ENCODE measurements around the gene ADIPOR2. TPM values are rescaled to one million over a fixed set of nuclear protein-coding genes. Genes with fewer than 3 reads are reported as not detected.

The ADIPOR2 gene
- total and polyA plus RNA-seq, 5 donors: 28.1 to 52.0 (median 42.6) TPM

DNA sequence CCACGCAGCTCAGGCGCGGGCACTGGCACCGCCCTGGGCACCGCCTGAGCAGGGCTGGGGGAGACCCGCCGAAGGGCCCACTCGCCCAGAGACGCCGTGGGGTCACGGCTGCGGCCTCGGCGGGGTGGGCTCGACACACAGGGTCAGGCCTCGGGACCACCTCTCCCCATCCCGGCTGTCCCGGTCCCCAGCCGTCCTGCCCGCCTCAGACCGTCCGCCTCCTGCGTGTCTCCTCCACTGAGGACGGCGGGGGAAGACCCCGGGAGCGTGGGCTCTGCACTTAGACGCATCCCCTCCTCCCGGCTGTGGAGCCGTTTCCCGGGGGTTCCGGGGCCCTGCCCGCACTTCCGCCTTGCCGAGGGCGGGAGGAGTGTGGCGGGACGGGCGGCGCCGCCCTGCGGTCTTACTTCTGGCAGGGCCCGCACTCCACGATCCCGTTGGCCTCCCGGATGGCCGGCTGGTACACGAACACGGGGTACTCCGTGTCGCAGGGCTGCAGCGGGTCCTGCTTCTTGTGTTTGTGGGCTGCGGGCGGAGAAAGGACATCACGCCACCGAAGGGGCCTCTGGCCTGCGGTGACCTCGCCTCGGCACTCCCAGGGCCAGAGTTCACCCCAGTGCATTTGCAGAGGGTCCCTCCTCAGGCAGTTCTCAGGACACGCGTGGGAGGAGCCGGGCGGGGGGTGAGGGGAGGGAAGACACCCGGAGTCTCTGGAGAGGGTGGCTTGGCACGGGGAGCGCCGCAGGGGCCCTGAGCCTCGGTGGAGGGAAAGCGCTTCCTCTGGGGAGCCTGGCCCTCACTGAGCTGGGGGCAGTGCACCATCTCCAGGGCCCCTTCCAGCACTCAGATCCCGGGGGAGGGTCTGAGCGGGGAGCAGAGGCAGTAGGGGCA is 106.4 kb downstream of the ADIPOR2 start:
- 35% methylated on average over 71 of the region's 71 CpGs for WGBS
- intact Hi-C loops (cut with DNase I): loop anchor here in 1 of 4 donors (2.0 kb wide), 1 partner anchor 144 kb away; no protein-coding TSS in a partner anchor
- DNase-seq (peak; percentile 75 to 90 (median 89)), ATAC-seq (peak; percentile 44 to 51)
- Histone ChIP-seq H3K27me3 (ENCODE audit: control insufficient read depth, insufficient read depth) (no peaks in the 10 kb centered on the region), H3K4me1 (ENCODE audit: control insufficient read depth, insufficient read depth, low read length) (no peaks in the 10 kb centered on the region), H3K27ac (ENCODE audit: low read length) (peak overlapping the region; percentile 5), H3K4me3 (ENCODE audit: low read length) (peak overlapping the region; percentile 33), H3K9me3 (ENCODE audit: control insufficient read depth, low read length) (no peaks in the 10 kb centered on the region)

DNA sequence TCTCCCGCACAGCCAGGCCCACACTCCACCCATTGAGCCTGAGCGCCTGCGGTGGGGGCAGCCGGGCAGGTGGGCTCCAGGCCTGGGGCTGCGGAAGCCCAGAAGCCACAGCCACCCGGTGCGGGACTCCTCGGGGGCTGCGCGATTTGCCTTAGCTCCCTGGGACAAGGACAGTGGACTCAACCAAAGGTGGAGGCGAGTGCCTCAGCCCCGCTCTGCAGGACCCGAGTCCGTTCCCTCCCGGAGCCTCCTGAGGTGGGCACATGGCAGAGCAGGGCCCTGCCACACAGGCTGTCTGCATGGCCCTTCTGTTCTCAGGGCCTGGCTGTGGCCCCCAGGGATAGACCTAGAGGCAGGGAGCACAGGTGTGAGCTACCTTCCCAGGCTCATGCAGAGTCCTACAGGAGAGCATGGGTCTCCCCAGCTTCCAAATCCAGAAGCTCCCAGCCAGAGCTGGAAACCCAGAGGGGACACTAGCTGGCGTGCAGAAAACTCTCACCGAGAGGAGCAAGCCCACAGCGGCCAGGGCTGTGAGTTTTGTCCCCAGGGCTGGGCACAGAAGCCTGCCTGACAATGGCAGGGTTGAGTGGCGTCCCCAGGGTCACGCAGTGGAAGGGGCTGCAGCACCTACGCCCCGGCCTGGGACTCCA is 107.2 kb downstream of the ADIPOR2 start:
- H3K27ac ChIP-seq (ENCODE audit: low read length): no peak overlapping the region
- intact Hi-C loops (cut with DNase I): loop anchor here in 1 of 4 donors (2.0 kb wide), 1 partner anchor 143 kb away; no protein-coding TSS in a partner anchor
- no peaks in the 10 kb centered on the region for H3K4me1 ChIP-seq (ENCODE audit: control insufficient read depth, insufficient read depth, low read length)
- no peaks in the 10 kb centered on the region for H3K9me3 ChIP-seq (ENCODE audit: control insufficient read depth, low read length)
- H3K27me3 ChIP-seq (ENCODE audit: control insufficient read depth, insufficient read depth): no peaks in the 10 kb centered on the region
- 89% methylated on average over 22 of the region's 22 CpGs for WGBS
- H3K4me3 ChIP-seq (ENCODE audit: low read length): no peak overlapping the region
- ATAC-seq: no peak
- DNase-seq: no peak

DNA sequence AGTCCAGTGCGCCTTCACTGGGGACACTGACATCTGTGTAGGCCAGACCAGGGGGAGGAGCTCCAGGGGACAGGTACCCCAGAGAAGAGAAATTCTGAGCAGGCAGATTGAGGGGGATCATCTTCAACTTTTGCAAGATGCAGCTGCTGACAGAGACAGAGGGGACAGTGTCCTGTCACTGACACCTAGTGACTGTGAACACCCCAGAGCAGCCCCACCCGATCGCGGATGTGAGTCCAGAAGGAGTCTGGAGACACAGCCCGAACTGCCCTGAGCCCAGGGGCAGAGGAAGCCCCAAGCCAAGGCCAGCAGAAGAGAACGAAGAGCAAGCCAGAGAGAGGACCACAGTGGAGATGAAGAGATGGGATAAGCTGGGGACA is 107.8 kb downstream of the ADIPOR2 start:
- no peak for ATAC-seq
- H3K9me3 ChIP-seq (ENCODE audit: control insufficient read depth, low read length): no peaks in the 10 kb centered on the region
- H3K27ac ChIP-seq (ENCODE audit: low read length): no peak overlapping the region
- WGBS: 74% methylated on average over 6 of the region's 6 CpGs
- intact Hi-C loops (cut with DNase I): no loop called here
- H3K4me1 ChIP-seq (ENCODE audit: control insufficient read depth, insufficient read depth, low read length): no peaks in the 10 kb centered on the region
- no peak overlapping the region for H3K4me3 ChIP-seq (ENCODE audit: low read length)
- H3K27me3 ChIP-seq (ENCODE audit: control insufficient read depth, insufficient read depth): no peaks in the 10 kb centered on the region
- no peak for DNase-seq

DNA sequence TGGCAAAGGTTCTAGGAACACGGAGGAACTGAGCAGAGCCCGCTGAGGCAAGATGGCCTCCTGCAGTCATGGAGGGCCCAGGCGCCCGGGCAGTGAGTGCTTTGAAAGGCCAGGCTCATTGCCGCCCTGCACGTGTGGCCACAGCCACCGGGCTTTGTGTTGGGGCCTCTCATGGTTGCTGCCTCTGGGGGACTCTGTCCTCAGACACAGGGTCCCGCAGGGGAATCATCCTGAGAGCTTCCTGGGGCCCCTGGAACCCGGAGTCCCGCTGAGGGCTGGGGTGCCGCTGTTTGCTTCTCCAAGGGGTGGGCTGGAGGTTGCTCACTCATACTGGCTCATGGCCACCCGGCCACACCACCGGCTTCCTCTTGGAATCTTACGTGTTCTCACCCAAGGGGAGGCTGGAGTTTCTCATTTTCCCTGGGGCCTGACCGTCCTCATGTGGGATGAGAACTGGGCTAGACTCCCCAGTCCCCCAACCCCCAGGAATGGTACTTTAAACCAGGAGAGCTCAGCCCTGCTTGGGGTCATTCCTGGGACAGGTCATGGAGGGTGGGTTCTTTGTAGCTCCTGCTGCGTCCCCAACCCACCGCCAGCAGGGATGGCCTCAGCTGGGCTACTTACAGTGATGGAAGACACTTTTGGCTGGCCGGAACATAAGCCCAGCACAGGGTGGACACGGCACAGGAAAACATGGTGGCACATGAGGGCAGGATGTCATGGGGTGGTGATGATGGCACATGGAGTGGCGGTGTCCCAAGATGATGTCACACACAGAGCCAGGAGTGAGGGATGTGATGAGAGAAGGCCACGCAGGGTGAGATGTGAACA is 108.4 kb downstream of the ADIPOR2 start:
- DNase-seq: no peak
- intact Hi-C loops (cut with DNase I): no loop called here
- H3K4me1 ChIP-seq (ENCODE audit: control insufficient read depth, insufficient read depth, low read length): no peaks in the 10 kb centered on the region

DNA sequence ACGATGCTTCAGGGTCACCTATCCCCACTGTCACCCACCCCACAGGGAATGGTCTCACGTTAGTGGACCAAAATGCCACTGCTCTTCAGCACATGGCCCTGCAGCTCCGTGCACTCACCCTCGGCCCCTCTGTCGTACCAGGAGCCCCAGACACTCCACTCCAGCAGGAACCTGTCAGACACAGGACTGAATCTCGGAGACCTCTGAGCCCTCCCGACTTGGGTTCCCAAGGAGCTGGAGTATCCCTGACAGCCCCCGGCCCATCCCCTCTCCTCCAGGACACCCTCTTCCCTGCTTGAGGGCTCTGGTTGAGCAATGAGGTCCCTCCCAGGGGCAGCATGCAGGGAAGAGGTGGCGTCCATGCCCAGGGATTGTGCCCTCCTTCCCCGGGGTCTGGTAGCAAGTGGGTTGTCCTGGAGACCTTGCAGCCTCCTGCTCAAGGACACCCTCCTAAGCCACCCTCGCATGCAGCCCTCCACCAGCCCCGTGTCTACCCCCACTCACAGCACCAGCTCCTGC is 109.1 kb downstream of the ADIPOR2 start:
- no peak for ATAC-seq
- WGBS: 83% methylated on average over 12 of the region's 12 CpGs

More for the DNA sequence above, 108.4 kb downstream of the ADIPOR2 start:
- Histone ChIP-seq H3K9me3 (ENCODE audit: control insufficient read depth, low read length) (no peaks in the 10 kb centered on the region), H3K27ac (ENCODE audit: low read length) (no peak overlapping the region), H3K27me3 (ENCODE audit: control insufficient read depth, insufficient read depth) (no peaks in the 10 kb centered on the region), H3K4me3 (ENCODE audit: low read length) (no peak overlapping the region)
- ATAC-seq: no peak
- 87% methylated on average over 21 of the region's 21 CpGs for WGBS

DNA sequence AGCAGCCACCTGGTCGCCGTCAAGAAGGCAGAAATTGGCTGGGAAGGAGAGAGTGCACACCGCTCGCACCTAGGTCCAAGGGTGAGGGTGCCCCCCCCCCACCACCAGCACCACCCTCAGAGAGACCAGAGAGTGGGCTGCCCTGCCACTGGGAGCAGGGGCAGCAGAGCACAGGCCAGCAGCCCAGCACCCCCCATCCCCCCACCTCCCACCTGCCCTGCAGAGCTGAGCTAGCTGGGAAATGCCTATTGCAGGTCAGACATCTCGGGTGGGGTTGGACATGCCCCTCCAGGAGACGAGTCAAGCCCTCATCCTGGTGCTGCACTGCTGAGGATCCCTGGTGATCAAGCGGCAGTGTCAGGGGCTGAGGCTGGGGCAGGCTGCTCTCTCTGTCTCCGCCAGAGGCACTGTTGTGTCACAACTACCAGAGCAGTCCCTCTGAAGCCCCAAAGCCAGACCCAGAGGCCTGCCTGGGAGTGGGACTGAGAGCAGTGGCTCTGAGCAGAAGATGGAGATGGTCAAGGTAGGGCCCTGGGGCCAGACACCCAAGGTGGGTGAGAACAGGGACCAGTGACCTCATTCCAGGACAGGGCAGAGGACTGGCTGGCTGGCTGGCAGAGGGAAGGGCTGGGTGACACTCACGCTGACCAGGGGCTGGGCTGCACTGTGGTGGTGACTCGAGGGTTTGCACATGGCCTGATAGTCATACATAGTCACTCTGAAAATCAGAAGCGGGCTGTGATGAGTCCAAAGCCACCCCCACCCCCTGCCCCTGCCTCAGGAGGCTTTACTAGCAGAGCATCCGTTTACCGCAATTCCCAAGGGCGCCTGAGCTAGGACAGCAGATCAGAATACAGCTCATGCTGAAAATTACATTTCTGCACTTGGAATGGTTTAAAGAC is 109.8 kb downstream of the ADIPOR2 start:
- 68% methylated on average over 14 of the region's 14 CpGs for WGBS
- Histone ChIP-seq H3K27ac (ENCODE audit: low read length) (no peak overlapping the region), H3K4me3 (ENCODE audit: low read length) (no peak overlapping the region), H3K4me1 (ENCODE audit: control insufficient read depth, insufficient read depth, low read length) (no peaks in the 10 kb centered on the region), H3K27me3 (ENCODE audit: control insufficient read depth, insufficient read depth) (no peaks in the 10 kb centered on the region), H3K9me3 (ENCODE audit: control insufficient read depth, low read length) (no peaks in the 10 kb centered on the region)
- peak in 1 of 3 donors; percentile 74 for DNase-seq
- no peak for ATAC-seq
- intact Hi-C loops (cut with DNase I): loop anchor here in 1 of 4 donors (5.0 kb wide), 1 partner anchor 232 kb away; no protein-coding TSS in a partner anchor

More for the DNA sequence above, 109.1 kb downstream of the ADIPOR2 start:
- Histone ChIP-seq H3K4me1 (ENCODE audit: control insufficient read depth, insufficient read depth, low read length) (no peaks in the 10 kb centered on the region), H3K4me3 (ENCODE audit: low read length) (no peak overlapping the region), H3K27me3 (ENCODE audit: control insufficient read depth, insufficient read depth) (no peaks in the 10 kb centered on the region), H3K9me3 (ENCODE audit: control insufficient read depth, low read length) (no peaks in the 10 kb centered on the region), H3K27ac (ENCODE audit: low read length) (no peak overlapping the region)
- intact Hi-C loops (cut with DNase I): loop anchor here in 1 of 4 donors (5.0 kb wide), 1 partner anchor 232 kb away; no protein-coding TSS in a partner anchor
- no peak for DNase-seq

DNA sequence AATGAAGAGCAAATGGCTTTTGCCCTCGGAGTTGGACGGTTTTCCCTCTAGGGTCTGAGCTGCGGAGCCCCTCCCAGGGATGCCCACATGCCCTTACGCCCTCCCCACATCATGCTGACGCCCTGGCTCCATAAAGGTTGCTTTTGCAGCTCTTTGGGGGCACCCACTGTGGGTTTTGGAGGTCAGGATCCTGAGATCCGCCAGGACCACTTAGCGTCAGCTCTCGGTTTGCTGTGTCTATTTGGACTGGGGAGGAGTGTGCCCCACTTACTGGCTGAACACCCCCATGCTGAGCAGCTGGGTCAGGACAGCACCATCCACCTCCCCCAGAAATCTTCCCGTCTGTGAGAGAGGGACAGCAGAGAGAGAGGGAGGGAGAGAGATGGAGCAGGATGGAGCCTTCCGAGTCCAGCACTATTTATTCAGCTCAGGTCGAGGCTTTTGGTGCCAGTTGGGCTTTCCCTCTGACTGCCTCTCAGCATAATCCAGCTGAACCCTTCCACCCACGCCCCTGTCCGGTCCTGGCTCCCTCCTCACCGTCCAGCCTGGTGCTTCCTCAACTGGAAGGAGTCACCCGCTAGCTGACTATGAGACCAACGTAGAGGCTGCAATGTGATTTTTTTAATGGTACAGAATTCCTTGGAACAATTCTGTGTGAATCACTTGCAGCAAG is 110.6 kb downstream of the ADIPOR2 start:
- intact Hi-C loops (cut with DNase I): loop anchor here in 1 of 4 donors (5.0 kb wide), 1 partner anchor 231 kb away; no protein-coding TSS in a partner anchor
- H3K4me3 ChIP-seq (ENCODE audit: low read length): no peak overlapping the region
- DNase-seq (peak in 1 of 3 donors; percentile 27), ATAC-seq (no peak)
- no peaks in the 10 kb centered on the region for H3K4me1 ChIP-seq (ENCODE audit: control insufficient read depth, insufficient read depth, low read length)
- 68% methylated on average over 16 of the region's 16 CpGs for WGBS
- no peaks in the 10 kb centered on the region for H3K27me3 ChIP-seq (ENCODE audit: control insufficient read depth, insufficient read depth)
- H3K9me3 ChIP-seq (ENCODE audit: control insufficient read depth, low read length): no peaks in the 10 kb centered on the region
- H3K27ac ChIP-seq (ENCODE audit: low read length): no peak overlapping the region

DNA sequence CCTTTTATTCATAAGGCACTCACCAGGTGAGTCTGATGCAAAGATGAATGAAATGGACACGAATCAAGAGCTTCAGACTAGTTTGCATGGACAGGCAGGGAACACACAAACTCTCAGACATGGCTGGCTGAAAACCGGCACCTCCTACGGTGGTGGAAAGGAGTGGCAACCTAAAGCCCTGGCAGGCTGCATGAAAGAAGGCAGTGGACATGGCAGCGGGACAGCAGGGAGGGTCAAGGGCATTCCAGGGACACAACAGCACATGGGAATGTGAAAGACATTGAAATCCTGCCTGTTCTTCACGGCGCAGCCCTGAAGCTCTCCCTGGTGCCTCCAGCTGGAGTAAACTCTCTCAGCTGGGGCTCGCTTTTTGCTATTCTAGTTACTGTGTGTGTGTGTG is 112.9 kb downstream of the ADIPOR2 start:
- Histone ChIP-seq H3K27me3 (ENCODE audit: control insufficient read depth, insufficient read depth) (no peaks in the 10 kb centered on the region), H3K27ac (ENCODE audit: low read length) (no peak overlapping the region), H3K9me3 (ENCODE audit: control insufficient read depth, low read length) (no peaks in the 10 kb centered on the region), H3K4me3 (ENCODE audit: low read length) (no peak overlapping the region), H3K4me1 (ENCODE audit: control insufficient read depth, insufficient read depth, low read length) (no peaks in the 10 kb centered on the region)
- WGBS: 81% methylated on average over 7 of the region's 7 CpGs
- ATAC-seq (no peak), DNase-seq (no peak)
- intact Hi-C loops (cut with DNase I): loop anchor here in 1 of 4 donors (5.0 kb wide), 1 partner anchor 229 kb away; no protein-coding TSS in a partner anchor

DNA sequence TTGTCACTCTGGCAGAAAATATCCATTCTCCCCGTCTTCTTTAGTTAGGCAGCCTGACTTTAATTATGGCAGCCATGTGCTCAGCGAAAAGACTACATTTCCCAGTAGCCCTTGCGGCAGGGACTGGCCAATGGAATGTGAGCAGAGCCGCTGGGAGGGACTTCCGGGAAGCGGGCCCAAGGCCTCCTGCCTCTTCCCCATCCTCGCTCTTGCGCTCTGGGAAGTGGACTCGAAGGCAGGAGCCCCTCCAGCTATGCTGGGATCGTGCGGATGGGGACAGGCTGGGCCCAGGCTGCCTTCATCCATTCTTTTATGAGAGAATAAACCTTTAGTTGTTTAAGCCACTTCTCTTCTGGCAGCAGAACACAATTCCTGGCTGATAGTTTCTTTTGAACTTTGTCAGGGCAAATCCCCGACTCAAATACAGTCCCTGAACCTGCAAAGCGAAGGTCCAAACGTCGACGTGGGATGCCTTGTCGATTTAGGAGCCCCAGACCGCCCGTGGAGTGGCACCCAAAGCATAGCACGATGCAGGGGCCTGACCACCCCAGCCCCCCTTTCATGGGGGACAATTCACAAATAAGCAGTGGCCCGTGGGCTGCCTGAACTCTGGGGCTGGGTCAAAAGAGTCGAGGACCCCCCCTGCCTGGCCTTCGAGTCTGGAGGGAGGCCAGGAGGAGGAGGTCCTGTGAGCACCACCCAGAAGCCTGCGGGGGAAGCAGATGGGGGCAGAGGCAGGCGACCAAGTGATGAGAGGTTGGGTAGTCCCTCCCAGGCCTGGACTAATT is 113.9 kb downstream of the ADIPOR2 start:
- ATAC-seq (peak; percentile 85 to 91), DNase-seq (peak; percentile 92 to 96 (median 94))
- Histone ChIP-seq H3K27me3 (ENCODE audit: control insufficient read depth, insufficient read depth) (no peaks in the 10 kb centered on the region), H3K4me1 (ENCODE audit: control insufficient read depth, insufficient read depth, low read length) (no peaks in the 10 kb centered on the region), H3K9me3 (ENCODE audit: control insufficient read depth, low read length) (no peaks in the 10 kb centered on the region), H3K4me3 (ENCODE audit: low read length) (no peak overlapping the region), H3K27ac (ENCODE audit: low read length) (peak overlapping the region; percentile 2)
- intact Hi-C loops (cut with DNase I): loop anchor here in 2 of 4 donors (5.0 kb wide), 2 partner anchors 133 to 228 kb away; no protein-coding TSS in a partner anchor
- WGBS: 62% methylated on average over 25 of the region's 25 CpGs
